GM23338 (cell line): ENCODE data around the gene KAT6B. TPM values are rescaled to one million over a fixed set of nuclear protein-coding genes. Genes with fewer than 3 reads are reported as not detected.

ENCODE experiments used
- ATAC-seq: fragments of 200-7000 bp; cut with Tn5 transposase; 3 replicates; pipeline ENCODE4 v1.9.1; 2020
- DNase-seq: peaks from one replicate; pipeline ENCODE4 v3.0.0-alpha.2; 2015; ENCODE audit warnings: low spot score
- H2AFZ ChIP-seq: fragments of 200-600 bp; sonication (generic); 2 replicates; pipeline ENCODE4 v1.8.0; 2016; ENCODE audit warnings: antibody characterized with exemption, mild to moderate bottlenecking, moderate library complexity
- H3F3A ChIP-seq: fragments of 200-600 bp; sonication (generic); replicated peaks from 2 replicates; pipeline ENCODE4 v1.8.0; 2017; ENCODE audit warnings: antibody characterized with exemption, mixed run types, low read depth
- H3K27ac ChIP-seq: fragments of 200-600 bp; sonication (generic); 2 replicates; pipeline ENCODE4 v1.6.1; 2016; ENCODE audit warnings: low read depth
- H3K27me3 ChIP-seq: fragments of 200-600 bp; sonication (generic); 2 replicates; pipeline ENCODE4 v1.8.0; 2016; ENCODE audit warnings: mild to moderate bottlenecking, mixed run types, moderate library complexity; ENCODE audit not compliant: insufficient read depth
- H3K36me3 ChIP-seq: fragments of 200-600 bp; sonication (generic); 2 replicates; pipeline ENCODE4 v1.8.0; 2016; ENCODE audit warnings: mild to moderate bottlenecking; ENCODE audit not compliant: insufficient read depth
- H3K4me1 ChIP-seq: fragments of 200-600 bp; sonication (generic); 2 replicates; pipeline ENCODE4 v1.8.0; 2016; ENCODE audit warnings: mild to moderate bottlenecking, moderate library complexity; ENCODE audit not compliant: insufficient read depth
- H3K4me2 ChIP-seq: fragments of 200-600 bp; sonication (generic); 2 replicates; pipeline ENCODE4 v1.7.1; 2017; ENCODE audit warnings: mixed run types
- H3K4me3 ChIP-seq: fragments of 200-600 bp; sonication (generic); 2 replicates; pipeline ENCODE4 v1.6.1; 2016; ENCODE audit warnings: mixed run types
- H3K79me2 ChIP-seq: fragments of 200-600 bp; sonication (generic); replicated peaks from 2 replicates; pipeline ENCODE4 v1.8.0; 2017; ENCODE audit warnings: mild to moderate bottlenecking; ENCODE audit not compliant: insufficient read depth
- H3K9me2 ChIP-seq: fragments of 200-600 bp; sonication (generic); 2 replicates; pipeline ENCODE4 v1.8.0; 2017; ENCODE audit not compliant: insufficient read depth
- H4K20me1 ChIP-seq: fragments of 200-600 bp; sonication (generic); replicated peaks from 2 replicates; pipeline ENCODE4 v1.8.0; 2017; ENCODE audit warnings: mild to moderate bottlenecking; ENCODE audit not compliant: insufficient read depth
- H3K27ac Mint-ChIP-seq: 2 replicates; pipeline ENCODE4 v1.8.0; 2020; ENCODE audit warnings: inconsistent platforms, mild to moderate bottlenecking, moderate library complexity, mixed read lengths
- H3K27me3 Mint-ChIP-seq: 3 replicates; pipeline ENCODE4 v1.8.0; 2022; ENCODE audit warnings: low read depth, mild to moderate bottlenecking, moderate library complexity, mixed read lengths, inconsistent platforms; ENCODE audit not compliant: insufficient read depth, poor library complexity
- H3K36me3 Mint-ChIP-seq: 3 replicates; pipeline ENCODE4 v1.8.0; 2021; ENCODE audit warnings: low read depth, mild to moderate bottlenecking, inconsistent platforms, moderate library complexity, mixed read lengths
- H3K4me1 Mint-ChIP-seq: 3 replicates; pipeline ENCODE4 v1.8.0; 2020; ENCODE audit warnings: mild to moderate bottlenecking, inconsistent platforms, mixed read lengths
- H3K4me3 Mint-ChIP-seq: 3 replicates; pipeline ENCODE4 v1.8.0; 2021; ENCODE audit warnings: moderate library complexity, mild to moderate bottlenecking, inconsistent platforms, mixed read lengths
- H3K9me3 Mint-ChIP-seq: 3 replicates; pipeline ENCODE4 v1.8.0; 2020; ENCODE audit warnings: moderate library complexity, mild to moderate bottlenecking, inconsistent platforms, mixed read lengths
- NANOG ChIP-seq: IDR thresholded peaks from 2 replicates; pipeline ENCODE4 v1.6.1; 2016; ENCODE audit warnings: antibody characterized with exemption, borderline replicate concordance
- ZNF331 ChIP-seq: fragments of 250-450 bp; sonication (Bioruptor Pico); IDR thresholded peaks from 2 replicates; pipeline ENCODE4 v1.5.0; 2020; ENCODE audit warnings: low read depth, mild to moderate bottlenecking, moderate library complexity
- polyA plus RNA-seq: library from polyadenylated mRNA; unstranded; fragments of >200 nt; fragmentation: Nextera tagmentation; extraction: Ambion mirVana; gene quantifications from 2 replicates; pipeline ENCODE4 v1.2.1, GENCODE V29; 2016
- total RNA-seq: library from RNA; depleted of rRNA; stranded (reverse); fragments of >200 nt; shearing (Covaris generic); gene quantifications from 2 replicates; pipeline ENCODE4 v1.2.3, GENCODE V29; 2014
- TF ChIP-seq, protein P1 (sequence below): fragments of 250-450 bp; sonication (Bioruptor Pico); IDR thresholded peaks from 2 replicates; pipeline ENCODE4 v1.5.0; 2020; ENCODE audit warnings: mild to moderate bottlenecking, moderate library complexity
- TF ChIP-seq, protein P2 (sequence below): IDR thresholded peaks from one replicate; pipeline ENCODE4 v1.6.1; 2018; ENCODE audit warnings: antibody characterized with exemption; ENCODE audit not compliant: unreplicated experiment

KAT6B gene
- total and polyA plus RNA-seq, 2 experiments from 2014 or later, result 21.3 to 31.4 TPM

DNA sequence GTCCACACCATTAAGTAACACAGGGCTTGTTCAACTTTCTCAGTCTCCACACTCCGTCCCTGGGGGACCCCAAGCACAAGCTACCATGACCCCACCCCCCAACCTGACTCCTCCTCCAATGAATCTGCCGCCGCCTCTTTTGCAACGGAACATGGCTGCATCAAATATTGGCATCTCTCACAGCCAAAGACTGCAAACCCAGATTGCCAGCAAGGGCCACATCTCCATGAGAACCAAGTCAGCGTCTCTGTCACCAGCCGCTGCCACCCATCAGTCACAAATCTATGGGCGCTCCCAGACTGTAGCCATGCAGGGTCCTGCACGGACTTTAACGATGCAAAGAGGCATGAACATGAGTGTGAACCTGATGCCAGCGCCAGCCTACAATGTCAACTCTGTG, 204.0 kb downstream of the KAT6B start (continued):
- TF ChIP-seq, protein P1, sequence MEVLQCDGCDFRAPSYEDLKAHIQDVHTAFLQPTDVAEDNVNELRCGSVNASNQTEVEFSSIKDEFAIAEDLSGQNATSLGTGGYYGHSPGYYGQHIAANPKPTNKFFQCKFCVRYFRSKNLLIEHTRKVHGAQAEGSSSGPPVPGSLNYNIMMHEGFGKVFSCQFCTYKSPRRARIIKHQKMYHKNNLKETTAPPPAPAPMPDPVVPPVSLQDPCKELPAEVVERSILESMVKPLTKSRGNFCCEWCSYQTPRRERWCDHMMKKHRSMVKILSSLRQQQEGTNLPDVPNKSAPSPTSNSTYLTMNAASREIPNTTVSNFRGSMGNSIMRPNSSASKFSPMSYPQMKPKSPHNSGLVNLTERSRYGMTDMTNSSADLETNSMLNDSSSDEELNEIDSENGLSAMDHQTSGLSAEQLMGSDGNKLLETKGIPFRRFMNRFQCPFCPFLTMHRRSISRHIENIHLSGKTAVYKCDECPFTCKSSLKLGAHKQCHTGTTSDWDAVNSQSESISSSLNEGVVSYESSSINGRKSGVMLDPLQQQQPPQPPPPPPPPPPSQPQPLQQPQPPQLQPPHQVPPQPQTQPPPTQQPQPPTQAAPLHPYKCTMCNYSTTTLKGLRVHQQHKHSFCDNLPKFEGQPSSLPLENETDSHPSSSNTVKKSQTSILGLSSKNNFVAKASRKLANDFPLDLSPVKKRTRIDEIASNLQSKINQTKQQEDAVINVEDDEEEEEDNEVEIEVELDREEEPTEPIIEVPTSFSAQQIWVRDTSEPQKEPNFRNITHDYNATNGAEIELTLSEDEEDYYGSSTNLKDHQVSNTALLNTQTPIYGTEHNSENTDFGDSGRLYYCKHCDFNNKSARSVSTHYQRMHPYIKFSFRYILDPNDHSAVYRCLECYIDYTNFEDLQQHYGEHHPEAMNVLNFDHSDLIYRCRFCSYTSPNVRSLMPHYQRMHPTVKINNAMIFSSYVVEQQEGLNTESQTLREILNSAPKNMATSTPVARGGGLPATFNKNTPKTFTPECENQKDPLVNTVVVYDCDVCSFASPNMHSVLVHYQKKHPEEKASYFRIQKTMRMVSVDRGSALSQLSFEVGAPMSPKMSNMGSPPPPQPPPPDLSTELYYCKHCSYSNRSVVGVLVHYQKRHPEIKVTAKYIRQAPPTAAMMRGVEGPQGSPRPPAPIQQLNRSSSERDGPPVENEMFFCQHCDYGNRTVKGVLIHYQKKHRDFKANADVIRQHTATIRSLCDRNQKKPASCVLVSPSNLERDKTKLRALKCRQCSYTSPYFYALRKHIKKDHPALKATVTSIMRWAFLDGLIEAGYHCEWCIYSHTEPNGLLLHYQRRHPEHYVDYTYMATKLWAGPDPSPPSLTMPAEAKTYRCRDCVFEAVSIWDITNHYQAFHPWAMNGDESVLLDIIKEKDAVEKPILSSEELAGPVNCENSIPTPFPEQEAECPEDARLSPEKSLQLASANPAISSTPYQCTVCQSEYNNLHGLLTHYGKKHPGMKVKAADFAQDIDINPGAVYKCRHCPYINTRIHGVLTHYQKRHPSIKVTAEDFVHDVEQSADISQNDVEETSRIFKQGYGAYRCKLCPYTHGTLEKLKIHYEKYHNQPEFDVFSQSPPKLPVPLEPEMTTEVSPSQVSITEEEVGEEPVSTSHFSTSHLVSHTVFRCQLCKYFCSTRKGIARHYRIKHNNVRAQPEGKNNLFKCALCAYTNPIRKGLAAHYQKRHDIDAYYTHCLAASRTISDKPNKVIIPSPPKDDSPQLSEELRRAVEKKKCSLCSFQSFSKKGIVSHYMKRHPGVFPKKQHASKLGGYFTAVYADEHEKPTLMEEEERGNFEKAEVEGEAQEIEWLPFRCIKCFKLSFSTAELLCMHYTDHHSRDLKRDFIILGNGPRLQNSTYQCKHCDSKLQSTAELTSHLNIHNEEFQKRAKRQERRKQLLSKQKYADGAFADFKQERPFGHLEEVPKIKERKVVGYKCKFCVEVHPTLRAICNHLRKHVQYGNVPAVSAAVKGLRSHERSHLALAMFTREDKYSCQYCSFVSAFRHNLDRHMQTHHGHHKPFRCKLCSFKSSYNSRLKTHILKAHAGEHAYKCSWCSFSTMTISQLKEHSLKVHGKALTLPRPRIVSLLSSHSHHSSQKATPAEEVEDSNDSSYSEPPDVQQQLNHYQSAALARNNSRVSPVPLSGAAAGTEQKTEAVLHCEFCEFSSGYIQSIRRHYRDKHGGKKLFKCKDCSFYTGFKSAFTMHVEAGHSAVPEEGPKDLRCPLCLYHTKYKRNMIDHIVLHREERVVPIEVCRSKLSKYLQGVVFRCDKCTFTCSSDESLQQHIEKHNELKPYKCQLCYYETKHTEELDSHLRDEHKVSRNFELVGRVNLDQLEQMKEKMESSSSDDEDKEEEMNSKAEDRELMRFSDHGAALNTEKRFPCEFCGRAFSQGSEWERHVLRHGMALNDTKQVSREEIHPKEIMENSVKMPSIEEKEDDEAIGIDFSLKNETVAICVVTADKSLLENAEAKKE (CRISPR knock-in tag), result no peak

DNA sequence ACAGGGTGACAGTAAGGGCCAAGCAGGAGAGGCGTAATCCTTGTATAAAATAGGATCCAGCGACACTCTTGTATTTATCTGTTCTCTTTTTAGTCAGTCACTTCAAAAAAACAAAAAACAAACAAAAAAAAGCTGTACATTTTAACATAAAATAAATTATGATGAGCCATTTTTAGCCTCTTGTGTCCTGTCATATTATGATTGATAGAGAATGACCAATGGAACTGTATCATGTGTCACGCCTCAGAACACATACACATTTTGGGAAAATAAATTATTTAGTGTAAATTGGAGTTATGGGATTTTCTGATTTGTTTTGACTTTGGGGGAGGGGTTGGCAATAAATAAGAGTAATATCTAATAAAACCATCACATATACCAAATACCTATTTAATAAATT, 205.7 kb downstream of the KAT6B start:
- no peaks in the 10 kb centered on the region for H3K27me3 ChIP-seq
- H3K36me3 Mint-ChIP-seq, result peaks cover 19% of the 10 kb centered on the region
- no peaks in the 10 kb centered on the region for H3K79me2 ChIP-seq
- no peak overlapping the region for H3K27ac Mint-ChIP-seq
- no peak for TF ChIP-seq ZNF331 (CRISPR knock-in tag)
- no peak for TF ChIP-seq NANOG
- TF ChIP-seq, protein P2, sequence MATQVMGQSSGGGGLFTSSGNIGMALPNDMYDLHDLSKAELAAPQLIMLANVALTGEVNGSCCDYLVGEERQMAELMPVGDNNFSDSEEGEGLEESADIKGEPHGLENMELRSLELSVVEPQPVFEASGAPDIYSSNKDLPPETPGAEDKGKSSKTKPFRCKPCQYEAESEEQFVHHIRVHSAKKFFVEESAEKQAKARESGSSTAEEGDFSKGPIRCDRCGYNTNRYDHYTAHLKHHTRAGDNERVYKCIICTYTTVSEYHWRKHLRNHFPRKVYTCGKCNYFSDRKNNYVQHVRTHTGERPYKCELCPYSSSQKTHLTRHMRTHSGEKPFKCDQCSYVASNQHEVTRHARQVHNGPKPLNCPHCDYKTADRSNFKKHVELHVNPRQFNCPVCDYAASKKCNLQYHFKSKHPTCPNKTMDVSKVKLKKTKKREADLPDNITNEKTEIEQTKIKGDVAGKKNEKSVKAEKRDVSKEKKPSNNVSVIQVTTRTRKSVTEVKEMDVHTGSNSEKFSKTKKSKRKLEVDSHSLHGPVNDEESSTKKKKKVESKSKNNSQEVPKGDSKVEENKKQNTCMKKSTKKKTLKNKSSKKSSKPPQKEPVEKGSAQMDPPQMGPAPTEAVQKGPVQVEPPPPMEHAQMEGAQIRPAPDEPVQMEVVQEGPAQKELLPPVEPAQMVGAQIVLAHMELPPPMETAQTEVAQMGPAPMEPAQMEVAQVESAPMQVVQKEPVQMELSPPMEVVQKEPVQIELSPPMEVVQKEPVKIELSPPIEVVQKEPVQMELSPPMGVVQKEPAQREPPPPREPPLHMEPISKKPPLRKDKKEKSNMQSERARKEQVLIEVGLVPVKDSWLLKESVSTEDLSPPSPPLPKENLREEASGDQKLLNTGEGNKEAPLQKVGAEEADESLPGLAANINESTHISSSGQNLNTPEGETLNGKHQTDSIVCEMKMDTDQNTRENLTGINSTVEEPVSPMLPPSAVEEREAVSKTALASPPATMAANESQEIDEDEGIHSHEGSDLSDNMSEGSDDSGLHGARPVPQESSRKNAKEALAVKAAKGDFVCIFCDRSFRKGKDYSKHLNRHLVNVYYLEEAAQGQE, result no peak
- H3K4me3 Mint-ChIP-seq, result no peak overlapping the region
- no peaks in the 10 kb centered on the region for H3F3A ChIP-seq
- H3K4me1 ChIP-seq, result no peaks in the 10 kb centered on the region
- no peaks in the 10 kb centered on the region for H3K9me2 ChIP-seq
- H3K4me2 ChIP-seq, result no peak overlapping the region
- H3K4me3 ChIP-seq, result no peak overlapping the region
- no peaks in the 10 kb centered on the region for H3K9me3 Mint-ChIP-seq
- DNase-seq (no peak), ATAC-seq (no peak)
- H3K27me3 Mint-ChIP-seq, result peaks cover 3% of the 10 kb centered on the region
- H2AFZ ChIP-seq, result no peak overlapping the region
- H4K20me1 ChIP-seq, result 0 out of 2 replicates have a peak, but pooled peaks cover 3% of the 10 kb centered on the region
- H3K4me1 Mint-ChIP-seq, result peaks cover 6% of the 10 kb centered on the region; the same call in 2 of the 3 replicates
- 0 out of 2 replicates have a peak, but pooled peaks cover 4% of the 10 kb centered on the region for H3K36me3 ChIP-seq
- no peak overlapping the region for H3K27ac ChIP-seq
